Activated naive CD4-positive, alpha-beta T cell treated with anti-CD3 and anti-CD28 coated beads, Interleukin-2, amount 50 U/mL, for 24 hours (primary cell): ENCODE measurements around the gene FAR2.
A peak's percentile ranks its signal among the peaks of the same experiment; 100 is the strongest.
"Not testable (repeated sequence)": the region's sequence is repeated elsewhere in the genome, so short reads cannot be mapped to it uniquely, and the experiment has no call there.

ENCODE experiments used
- H3K27ac Mint-ChIP-seq: one replicate; pipeline ENCODE4 v1.8.0; 2021; ENCODE audit warnings: mild to moderate bottlenecking, mixed read lengths
- H3K27me3 Mint-ChIP-seq: one replicate; pipeline ENCODE4 v1.8.0; 2021; ENCODE audit warnings: mixed read lengths
- H3K36me3 Mint-ChIP-seq: one replicate; pipeline ENCODE4 v1.8.0; 2021; ENCODE audit warnings: mixed read lengths
- H3K4me1 Mint-ChIP-seq: one replicate; pipeline ENCODE4 v1.8.0; 2021; ENCODE audit warnings: mixed read lengths
- H3K4me3 Mint-ChIP-seq: one replicate; pipeline ENCODE4 v1.8.0; 2021; ENCODE audit warnings: mild to moderate bottlenecking, mixed read lengths
- H3K9me3 Mint-ChIP-seq: one replicate; pipeline ENCODE4 v1.8.0; 2021; ENCODE audit warnings: mixed read lengths

FAR2 gene

GRCh38 chr12:29148911-29149690 is at the start of gene FAR2:
FAR2 (plus strand) TSS chr12:29149278; CDS start chr12:29270450, 121,172 bp downstream.
- Mint-ChIP-seq H3K4me1 (peaks cover 39% of the 10 kb centered on the region), H3K9me3 (no peaks in the 10 kb centered on the region), H3K4me3 (peak within 1 kb of the TSS; percentile 92), H3K36me3 (no peaks in the 10 kb centered on the region), H3K27me3 (no peaks in the 10 kb centered on the region), H3K27ac (peak within 1 kb of the TSS; percentile 85)

- Mint-ChIP-seq H3K27me3 (no peaks in the 10 kb centered on the region), H3K4me1 (peaks cover 45% of the 10 kb centered on the region), H3K27ac (peak overlapping the region; percentile 66), H3K9me3 (peaks cover 9% of the 10 kb centered on the region), H3K36me3 (peaks cover 9% of the 10 kb centered on the region), H3K4me3 (peak overlapping the region; percentile 45)
Measured at GRCh38 chr12:29102741-29103140, 46.3 kb upstream of the FAR2 start.

- peak overlapping the region; percentile 77 for H3K27ac Mint-ChIP-seq
- H3K36me3 Mint-ChIP-seq, result peaks cover 7% of the 10 kb centered on the region
- H3K4me3 Mint-ChIP-seq, result peak overlapping the region; percentile 45
- peaks cover 45% of the 10 kb centered on the region for H3K4me1 Mint-ChIP-seq
- no peaks in the 10 kb centered on the region for H3K27me3 Mint-ChIP-seq
- H3K9me3 Mint-ChIP-seq, result peaks cover 9% of the 10 kb centered on the region
Measured at GRCh38 chr12:29103539-29103974, 45.5 kb upstream of the FAR2 start.

GRCh38 chr12:29104516-29104915 is 44.6 kb upstream of the FAR2 start:
- Mint-ChIP-seq H3K9me3 (peaks cover 13% of the 10 kb centered on the region), H3K4me3 (peak overlapping the region; percentile 49), H3K36me3 (peaks cover 8% of the 10 kb centered on the region), H3K4me1 (peaks cover 45% of the 10 kb centered on the region), H3K27me3 (no peaks in the 10 kb centered on the region), H3K27ac (peak overlapping the region; percentile 77)

- Mint-ChIP-seq H3K36me3 (peaks cover 15% of the 10 kb centered on the region), H3K9me3 (peaks cover 27% of the 10 kb centered on the region), H3K27me3 (no peaks in the 10 kb centered on the region), H3K4me1 (peaks cover 7% of the 10 kb centered on the region), H3K4me3 (no peak overlapping the region), H3K27ac (no peak overlapping the region)
Measured at GRCh38 chr12:29110506-29111442, 38.3 kb upstream of the FAR2 start.

- Mint-ChIP-seq H3K4me3 (no peak overlapping the region), H3K4me1 (no peaks in the 10 kb centered on the region), H3K27ac (no peak overlapping the region), H3K27me3 (peaks cover 2% of the 10 kb centered on the region), H3K36me3 (peaks cover 15% of the 10 kb centered on the region), H3K9me3 (peaks cover 27% of the 10 kb centered on the region)
Measured at GRCh38 chr12:29113101-29113500, 36.0 kb upstream of the FAR2 start.

- Mint-ChIP-seq H3K9me3 (peaks cover under 1% of the 10 kb centered on the region), H3K27me3 (peaks cover 2% of the 10 kb centered on the region), H3K4me1 (no peaks in the 10 kb centered on the region), H3K27ac (no peak overlapping the region), H3K4me3 (no peak overlapping the region), H3K36me3 (peaks cover 1% of the 10 kb centered on the region)
Measured at GRCh38 chr12:29116414-29116813, 32.7 kb upstream of the FAR2 start.

GRCh38 chr12:29131539-29131938 is 17.5 kb upstream of the FAR2 start:
- Mint-ChIP-seq H3K27ac (no peak overlapping the region), H3K4me1 (no peaks in the 10 kb centered on the region), H3K27me3 (peaks cover 3% of the 10 kb centered on the region), H3K36me3 (no peaks in the 10 kb centered on the region), H3K4me3 (no peak overlapping the region), H3K9me3 (no peaks in the 10 kb centered on the region)

GRCh38 chr12:29132316-29132715 is 16.8 kb upstream of the FAR2 start:
- no peak overlapping the region for H3K4me3 Mint-ChIP-seq
- no peaks in the 10 kb centered on the region for H3K36me3 Mint-ChIP-seq
- H3K9me3 Mint-ChIP-seq, result no peaks in the 10 kb centered on the region
- H3K4me1 Mint-ChIP-seq, result no peaks in the 10 kb centered on the region
- peaks cover 3% of the 10 kb centered on the region for H3K27me3 Mint-ChIP-seq
- H3K27ac Mint-ChIP-seq, result no peak overlapping the region

GRCh38 chr12:29133181-29133580 is 15.9 kb upstream of the FAR2 start:
- Mint-ChIP-seq H3K4me3 (no peak overlapping the region), H3K27me3 (peaks cover 3% of the 10 kb centered on the region), H3K36me3 (no peaks in the 10 kb centered on the region), H3K4me1 (no peaks in the 10 kb centered on the region), H3K9me3 (no peaks in the 10 kb centered on the region), H3K27ac (no peak overlapping the region)

- peaks cover 6% of the 10 kb centered on the region for H3K27me3 Mint-ChIP-seq
- H3K4me1 Mint-ChIP-seq, result no peaks in the 10 kb centered on the region
- H3K4me3 Mint-ChIP-seq, result no peak overlapping the region
- H3K27ac Mint-ChIP-seq, result no peak overlapping the region
- H3K9me3 Mint-ChIP-seq, result no peaks in the 10 kb centered on the region
- no peaks in the 10 kb centered on the region for H3K36me3 Mint-ChIP-seq
Measured at GRCh38 chr12:29133680-29134079, 15.4 kb upstream of the FAR2 start.

- not testable (repeated sequence) for H3K36me3 Mint-ChIP-seq, H3K27ac Mint-ChIP-seq, H3K9me3 Mint-ChIP-seq, H3K4me3 Mint-ChIP-seq, H3K4me1 Mint-ChIP-seq, H3K27me3 Mint-ChIP-seq
Measured at GRCh38 chr12:29138256-29138655, 10.8 kb upstream of the FAR2 start.

- H3K4me1 Mint-ChIP-seq, H3K9me3 Mint-ChIP-seq, H3K27me3 Mint-ChIP-seq, H3K27ac Mint-ChIP-seq, H3K36me3 Mint-ChIP-seq, H3K4me3 Mint-ChIP-seq: not testable (repeated sequence)
Measured at GRCh38 chr12:29138855-29139254, 10.2 kb upstream of the FAR2 start.

- H3K27ac Mint-ChIP-seq, result no peak overlapping the region
- H3K4me1 Mint-ChIP-seq, result peaks cover 23% of the 10 kb centered on the region
- no peaks in the 10 kb centered on the region for H3K27me3 Mint-ChIP-seq
- no peak overlapping the region for H3K4me3 Mint-ChIP-seq
- H3K36me3 Mint-ChIP-seq, result no peaks in the 10 kb centered on the region
- no peaks in the 10 kb centered on the region for H3K9me3 Mint-ChIP-seq
Measured at GRCh38 chr12:29145372-29146170, 3.5 kb upstream of the FAR2 start.

GRCh38 chr12:29146196-29146595 is 2.9 kb upstream of the FAR2 start:
- H3K4me3 Mint-ChIP-seq, result no peak overlapping the region
- H3K9me3 Mint-ChIP-seq, result no peaks in the 10 kb centered on the region
- H3K27me3 Mint-ChIP-seq, result no peaks in the 10 kb centered on the region
- H3K4me1 Mint-ChIP-seq, result peaks cover 28% of the 10 kb centered on the region
- no peaks in the 10 kb centered on the region for H3K36me3 Mint-ChIP-seq
- no peak overlapping the region for H3K27ac Mint-ChIP-seq
